ENCODE data around the gene WDR11.
A peak's percentile ranks its signal among the peaks of the same experiment; 100 is the strongest.

The WDR11 gene

GRCh38 chr10:120850911-120851865 lies at the start of gene WDR11:
TSS of gene WDR11 (plus strand) at chr10:120851362. CDS start at chr10:120851421, 59 bp downstream.
- peak; percentile 94 for DNase-seq (ENCODE audit: low read depth)

- no peak for DNase-seq (ENCODE audit: low read depth)
Measured at GRCh38 chr10:120802935-120803334, 48.2 kb upstream of the WDR11 start.

- no peak for DNase-seq (ENCODE audit: low read depth)
Measured at GRCh38 chr10:120803972-120804371, 47.2 kb upstream of the WDR11 start.

- no peak for DNase-seq (ENCODE audit: low read depth)
Measured at GRCh38 chr10:120805014-120805812, 45.9 kb upstream of the WDR11 start.

GRCh38 chr10:120806081-120806480 lies 45.1 kb upstream of the WDR11 start:
- no peak for DNase-seq (ENCODE audit: low read depth)

- DNase-seq (ENCODE audit: low read depth) = no peak
Measured at GRCh38 chr10:120810298-120810697, 40.9 kb upstream of the WDR11 start.

- DNase-seq (ENCODE audit: low read depth) = no peak
Measured at GRCh38 chr10:120813085-120813484, 38.1 kb upstream of the WDR11 start.

GRCh38 chr10:120818301-120818700 lies 32.9 kb upstream of the WDR11 start:
- DNase-seq (ENCODE audit: low read depth) = no peak

- peak; percentile 7 for DNase-seq (ENCODE audit: low read depth)
Measured at GRCh38 chr10:120819366-120819765, 31.8 kb upstream of the WDR11 start.

GRCh38 chr10:120823266-120823665 lies 27.9 kb upstream of the WDR11 start:
- no peak for DNase-seq (ENCODE audit: low read depth)

- peak; percentile 13 for DNase-seq (ENCODE audit: low read depth)
Measured at GRCh38 chr10:120824881-120825309, 26.3 kb upstream of the WDR11 start.

GRCh38 chr10:120825878-120826769 lies 25.0 kb upstream of the WDR11 start:
- no peak for DNase-seq (ENCODE audit: low read depth)

GRCh38 chr10:120827251-120827875 lies 23.8 kb upstream of the WDR11 start:
- no peak for DNase-seq (ENCODE audit: low read depth)

- no peak for DNase-seq (ENCODE audit: low read depth)
Measured at GRCh38 chr10:120828763-120829319, 22.3 kb upstream of the WDR11 start.

GRCh38 chr10:120832106-120832505 lies 19.1 kb upstream of the WDR11 start:
- no peak for DNase-seq (ENCODE audit: low read depth)

GRCh38 chr10:120833222-120833928 lies 17.8 kb upstream of the WDR11 start:
- no peak for DNase-seq (ENCODE audit: low read depth)

- DNase-seq (ENCODE audit: low read depth) = no peak
Measured at GRCh38 chr10:120835603-120836002, 15.6 kb upstream of the WDR11 start.

- DNase-seq (ENCODE audit: low read depth) = no peak
Measured at GRCh38 chr10:120838941-120839340, 12.2 kb upstream of the WDR11 start.

GRCh38 chr10:120841522-120842189 lies 9.5 kb upstream of the WDR11 start:
- no peak for DNase-seq (ENCODE audit: low read depth)

- no peak for DNase-seq (ENCODE audit: low read depth)
Measured at GRCh38 chr10:120854388-120854787, 3.2 kb downstream of the WDR11 start.
